MCF 10A (cell line): ENCODE data around the gene PARD3. TPM values are rescaled to one million over a fixed set of nuclear protein-coding genes. Genes with fewer than 3 reads are reported as not detected.

Source experiments
- BruUV-seq: library from RNA; stranded (reverse); fragments of 400-500 nt; replicated peaks from 2 replicates; lab custom pipeline; 2021; lab: Mats Ljungman, UMichigan
- CTCF ChIA-PET: fragments of 300-600 bp; sonication (Branson Sonifier 250); formaldehyde crosslinking; extraction: SDS; loops from one replicate; lab custom pipeline; 2021; ENCODE audit warnings: antibody characterized with exemption, inconsistent platforms; lab: Yijun Ruan, JAX
- POLR2A ChIA-PET: fragments of 300-600, 350-650 bp; sonication (Branson Sonifier 250); formaldehyde crosslinking; extraction: SDS; loops from one replicate; lab custom pipeline; 2020; ENCODE audit warnings: antibody characterized with exemption, inconsistent platforms; lab: Yijun Ruan, JAX
- DNase-seq: peaks from one replicate; pipeline ENCODE4 v3.0.0-alpha.2; 2018; ENCODE audit not compliant: unreplicated experiment
- H3K27ac Mint-ChIP-seq: one replicate; pipeline ENCODE4 v1.8.0; 2022; ENCODE audit warnings: mild to moderate bottlenecking, low read depth, mixed read lengths; ENCODE audit not compliant: unreplicated experiment
- H3K27me3 Mint-ChIP-seq: one replicate; pipeline ENCODE4 v1.8.0; 2022; ENCODE audit warnings: mixed read lengths; ENCODE audit not compliant: insufficient read depth, unreplicated experiment
- H3K36me3 Mint-ChIP-seq: one replicate; pipeline ENCODE4 v1.8.0; 2022; ENCODE audit warnings: mild to moderate bottlenecking, moderate library complexity, mixed read lengths; ENCODE audit not compliant: insufficient read depth, unreplicated experiment
- H3K4me1 Mint-ChIP-seq: one replicate; pipeline ENCODE4 v1.8.0; 2022; ENCODE audit warnings: mixed read lengths; ENCODE audit not compliant: insufficient read depth, unreplicated experiment
- H3K4me3 Mint-ChIP-seq: one replicate; pipeline ENCODE4 v1.8.0; 2022; ENCODE audit warnings: mild to moderate bottlenecking, moderate library complexity, mixed read lengths; ENCODE audit not compliant: unreplicated experiment
- H3K9me3 Mint-ChIP-seq: one replicate; pipeline ENCODE4 v1.8.0; 2022; ENCODE audit warnings: mixed read lengths; ENCODE audit not compliant: unreplicated experiment
- intact Hi-C: fragments of 100-400 bp; cut with micrococcal nuclease; formaldehyde crosslinking; loops from 2 replicates; pipeline ENCODE4 v1.14.1; 2022
- total RNA-seq: library from RNA; stranded (reverse); gene quantifications from 2 replicates; pipeline ENCODE4 v1.2.3, GENCODE V29; 2022
- TF ChIP-seq, protein P1 (sequence below): fragments of 200-600 bp; IDR thresholded peaks from one replicate; pipeline ENCODE4 v1.8.0; 2022; ENCODE audit warnings: antibody characterized with exemption, mild to moderate bottlenecking; ENCODE audit not compliant: unreplicated experiment

The PARD3 gene
- total RNA-seq, 1 experiment from 2014 or later = 70.0 TPM

DNA sequence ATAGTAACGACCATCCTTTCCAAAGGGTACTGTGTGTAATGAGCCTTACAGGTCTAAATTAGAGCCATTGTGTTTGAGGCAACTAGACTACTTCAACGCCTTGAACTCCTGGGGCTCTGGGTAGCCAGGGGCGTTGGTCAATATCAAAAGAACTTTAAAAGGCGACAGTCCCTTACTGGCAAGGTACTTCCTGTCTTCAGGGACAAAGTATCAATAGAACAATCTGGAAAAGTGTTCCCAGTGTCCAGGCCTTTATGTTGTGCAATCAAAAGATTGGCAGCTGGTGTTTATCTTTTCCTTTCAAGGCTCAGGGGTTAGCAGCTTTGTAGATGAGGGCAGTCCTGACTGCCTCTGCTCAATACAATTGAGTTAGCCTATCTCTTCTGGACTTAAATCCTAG, 284.3 kb downstream of the PARD3 start:
- TF ChIP-seq, protein P1, sequence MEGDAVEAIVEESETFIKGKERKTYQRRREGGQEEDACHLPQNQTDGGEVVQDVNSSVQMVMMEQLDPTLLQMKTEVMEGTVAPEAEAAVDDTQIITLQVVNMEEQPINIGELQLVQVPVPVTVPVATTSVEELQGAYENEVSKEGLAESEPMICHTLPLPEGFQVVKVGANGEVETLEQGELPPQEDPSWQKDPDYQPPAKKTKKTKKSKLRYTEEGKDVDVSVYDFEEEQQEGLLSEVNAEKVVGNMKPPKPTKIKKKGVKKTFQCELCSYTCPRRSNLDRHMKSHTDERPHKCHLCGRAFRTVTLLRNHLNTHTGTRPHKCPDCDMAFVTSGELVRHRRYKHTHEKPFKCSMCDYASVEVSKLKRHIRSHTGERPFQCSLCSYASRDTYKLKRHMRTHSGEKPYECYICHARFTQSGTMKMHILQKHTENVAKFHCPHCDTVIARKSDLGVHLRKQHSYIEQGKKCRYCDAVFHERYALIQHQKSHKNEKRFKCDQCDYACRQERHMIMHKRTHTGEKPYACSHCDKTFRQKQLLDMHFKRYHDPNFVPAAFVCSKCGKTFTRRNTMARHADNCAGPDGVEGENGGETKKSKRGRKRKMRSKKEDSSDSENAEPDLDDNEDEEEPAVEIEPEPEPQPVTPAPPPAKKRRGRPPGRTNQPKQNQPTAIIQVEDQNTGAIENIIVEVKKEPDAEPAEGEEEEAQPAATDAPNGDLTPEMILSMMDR = no peak
- Mint-ChIP-seq H3K27ac (peak overlapping the region; percentile 40), H3K9me3 (peaks cover 6% of the 10 kb centered on the region), H3K27me3 (no peaks in the 10 kb centered on the region), H3K4me3 (no peak overlapping the region), H3K4me1 (peaks cover 34% of the 10 kb centered on the region), H3K36me3 (peaks cover 13% of the 10 kb centered on the region)
- ChIA-PET CTCF (interaction anchor here (0.6 to 0.7 kb wide), 2 partner anchors 43 to 531 kb away, joined by 3 to 4 read pairs; no protein-coding TSS in a partner anchor), POLR2A (no interaction called here)
- no TSS peak for BruUV-seq
- no peak for DNase-seq
- intact Hi-C loops = no loop called here

DNA sequence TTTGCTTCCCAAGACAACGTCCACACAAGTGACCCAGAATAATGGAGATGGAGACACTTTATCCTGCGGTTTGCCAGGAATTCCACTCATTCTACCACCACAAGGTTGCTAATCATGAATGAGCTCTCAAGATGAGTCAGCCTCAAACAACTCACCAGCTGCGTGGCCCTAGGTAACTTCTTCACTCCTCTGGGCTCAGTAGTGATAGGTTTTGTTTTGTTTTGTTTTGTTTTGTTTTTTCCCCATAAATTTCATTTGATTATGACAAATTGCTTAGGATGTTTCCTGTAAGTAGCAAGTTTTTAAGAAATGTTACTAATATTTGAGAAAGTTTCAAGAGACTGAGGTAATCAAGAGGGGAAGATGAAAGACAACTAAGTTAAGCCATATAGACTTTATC, 286.8 kb downstream of the PARD3 start:
- TF ChIP-seq, protein P1 = no peak
- H3K27ac Mint-ChIP-seq = peak overlapping the region; percentile 88
- peak overlapping the region; percentile 72 for H3K4me3 Mint-ChIP-seq
- ChIA-PET POLR2A (no interaction called here), CTCF (interaction anchor here (0.7 kb wide), 1 partner anchor 40 kb away, joined by 3 read pairs; no protein-coding TSS in a partner anchor)
- peaks cover 6% of the 10 kb centered on the region for H3K9me3 Mint-ChIP-seq
- intact Hi-C loops = loop anchor here (5.0 kb wide), 1 partner anchor 54 kb away; no protein-coding TSS in a partner anchor
- H3K27me3 Mint-ChIP-seq = no peaks in the 10 kb centered on the region
- H3K4me1 Mint-ChIP-seq = peaks cover 43% of the 10 kb centered on the region
- DNase-seq = peak; percentile 94
- H3K36me3 Mint-ChIP-seq = peaks cover 6% of the 10 kb centered on the region
- BruUV-seq = no TSS peak

DNA sequence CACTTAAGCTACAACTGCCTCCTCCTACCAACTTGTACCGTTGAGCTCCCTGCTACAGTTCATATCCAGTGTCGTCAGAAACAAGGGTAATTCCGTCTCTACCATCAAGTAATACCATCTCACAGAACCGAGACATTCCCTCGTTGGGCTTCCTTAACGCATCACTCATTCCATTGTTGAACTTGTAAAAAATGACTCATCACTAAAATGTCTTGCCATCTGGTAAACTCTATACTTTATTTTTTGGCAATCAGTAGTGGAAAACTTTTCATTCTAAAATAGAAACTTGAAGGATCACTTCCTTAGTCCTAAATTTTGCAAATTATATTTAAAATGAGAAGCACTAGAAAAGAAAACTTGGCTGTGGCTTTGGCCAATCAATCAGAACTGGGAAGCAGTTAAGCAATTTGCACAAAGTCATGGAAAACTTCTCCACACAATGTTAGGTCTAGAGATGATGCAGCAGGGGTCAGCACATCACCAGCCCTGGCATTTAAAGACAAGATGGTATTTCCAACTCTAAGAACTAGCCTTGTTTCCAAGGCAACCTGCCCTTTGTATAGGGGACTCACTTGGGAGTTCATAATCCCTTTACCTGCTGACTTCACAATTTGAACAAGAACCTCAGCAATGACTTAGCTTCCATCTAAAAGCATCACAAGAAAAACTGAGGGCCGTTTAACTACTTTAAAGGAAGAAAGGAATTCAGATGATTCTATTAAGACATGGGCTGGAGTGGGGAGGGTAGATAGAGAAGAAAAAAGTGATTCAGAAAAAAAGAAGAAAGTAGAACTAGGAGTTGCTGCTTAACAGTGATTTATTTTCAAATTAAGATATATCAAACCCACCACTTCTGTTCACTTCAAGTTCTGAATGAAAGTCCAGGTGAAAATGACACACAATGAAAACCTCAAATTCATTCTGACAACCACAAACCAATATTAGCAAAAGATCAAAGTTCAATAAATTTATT, 288.1 kb downstream of the PARD3 start:
- Mint-ChIP-seq H3K9me3 (peaks cover 6% of the 10 kb centered on the region), H3K36me3 (peaks cover 6% of the 10 kb centered on the region), H3K27ac (peak overlapping the region; percentile 88), H3K4me1 (peaks cover 54% of the 10 kb centered on the region), H3K27me3 (no peaks in the 10 kb centered on the region), H3K4me3 (peak overlapping the region; percentile 72)
- no TSS peak for BruUV-seq
- ChIA-PET POLR2A (no interaction called here), CTCF (interaction anchor here (0.6 to 1.0 kb wide), 5 partner anchors 13 to 1249 kb away, joined by 3 to 6 read pairs (median 4); no protein-coding TSS in a partner anchor)
- intact Hi-C loops = loop anchor here (1.0 to 5.0 kb wide), 3 partner anchors 55 to 1196 kb away; no protein-coding TSS in a partner anchor
- TF ChIP-seq, protein P1 = peak; percentile 29
- peak; percentile 86 for DNase-seq

GRCh38 chr10:34526186-34526585, 288.9 kb downstream of the PARD3 start:
- TF ChIP-seq, protein P1 = no peak
- peak overlapping the region; percentile 72 for H3K4me3 Mint-ChIP-seq
- peaks cover 6% of the 10 kb centered on the region for H3K36me3 Mint-ChIP-seq
- DNase-seq = peak; percentile 22
- H3K4me1 Mint-ChIP-seq = peaks cover 61% of the 10 kb centered on the region
- no TSS peak for BruUV-seq
- H3K27me3 Mint-ChIP-seq = no peaks in the 10 kb centered on the region
- CTCF ChIA-PET = interaction anchor here (0.6 to 1.0 kb wide), 4 partner anchors 12 to 1194 kb away, joined by 3 to 4 read pairs (median 4); no protein-coding TSS in a partner anchor
- POLR2A ChIA-PET = no interaction called here
- peaks cover 3% of the 10 kb centered on the region for H3K9me3 Mint-ChIP-seq
- intact Hi-C loops = loop anchor here (2.0 to 5.0 kb wide), 2 partner anchors 56 to 1195 kb away; no protein-coding TSS in a partner anchor
- H3K27ac Mint-ChIP-seq = peak overlapping the region; percentile 88
